ENCODE measurements around the gene CPT1B. TPM values are rescaled to one million over a fixed set of nuclear protein-coding genes. Genes with fewer than 3 reads are reported as not detected.

The CPT1B gene
- total and polyA plus RNA-seq, 2 of the 8 experiments (the other 6 are each of a cell fraction or from before 2014, with no cell fraction given), result 34.2 to 36.2 TPM

GRCh38 chr22:50535113-50535512, 43.1 kb downstream of the CPT1B start (continued):
- no peak for TF ChIP-seq CHD1 (IDR thresholded peaks at IDR 0.05; ENCODE audit: low read depth, low read length)
